NCI-H345 treated with DMSO at 0.1 percent for 48 hours (cell line): ENCODE results near the gene ITIH3.
"Not testable (repeated sequence)": the region's sequence is repeated elsewhere in the genome, so short reads cannot be mapped to it uniquely, and the experiment has no call there.

ENCODE experiments used
- DNase-seq: peaks from one replicate; lab custom pipeline; 2025; ENCODE audit not compliant: unreplicated experiment; lab: John Stamatoyannopoulos, UW

Gene ITIH3

DNA sequence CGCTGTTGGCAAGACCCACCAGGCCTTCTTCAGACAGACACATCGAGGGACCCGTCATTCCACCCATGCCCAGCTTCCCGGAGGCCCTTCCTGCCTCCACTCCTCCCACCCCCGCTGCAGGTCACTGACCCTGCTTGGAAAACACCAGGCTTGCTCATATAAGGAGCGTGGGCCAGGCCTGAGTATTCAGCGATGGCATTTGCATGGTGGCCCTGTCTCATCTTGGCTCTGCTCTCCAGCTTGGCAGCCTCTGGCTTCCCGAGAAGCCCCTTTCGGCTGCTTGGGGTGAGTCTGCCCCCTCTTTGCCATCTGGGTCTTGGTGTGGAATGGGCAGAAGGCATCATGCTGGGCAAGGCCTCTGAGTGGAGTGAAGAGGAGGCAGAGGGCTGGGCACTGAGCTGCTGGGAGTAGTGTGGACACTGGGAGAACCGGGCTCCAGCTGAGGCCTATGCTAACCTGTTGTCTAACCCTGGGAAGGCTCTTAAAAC, at the start of gene ITIH3:
Gene ITIH3, plus strand, starts transcription at position 185 of the 488 bp plus-strand sequence. Its CDS starts 8 bp downstream, at position 193.
- DNase-seq: no peak

DNA sequence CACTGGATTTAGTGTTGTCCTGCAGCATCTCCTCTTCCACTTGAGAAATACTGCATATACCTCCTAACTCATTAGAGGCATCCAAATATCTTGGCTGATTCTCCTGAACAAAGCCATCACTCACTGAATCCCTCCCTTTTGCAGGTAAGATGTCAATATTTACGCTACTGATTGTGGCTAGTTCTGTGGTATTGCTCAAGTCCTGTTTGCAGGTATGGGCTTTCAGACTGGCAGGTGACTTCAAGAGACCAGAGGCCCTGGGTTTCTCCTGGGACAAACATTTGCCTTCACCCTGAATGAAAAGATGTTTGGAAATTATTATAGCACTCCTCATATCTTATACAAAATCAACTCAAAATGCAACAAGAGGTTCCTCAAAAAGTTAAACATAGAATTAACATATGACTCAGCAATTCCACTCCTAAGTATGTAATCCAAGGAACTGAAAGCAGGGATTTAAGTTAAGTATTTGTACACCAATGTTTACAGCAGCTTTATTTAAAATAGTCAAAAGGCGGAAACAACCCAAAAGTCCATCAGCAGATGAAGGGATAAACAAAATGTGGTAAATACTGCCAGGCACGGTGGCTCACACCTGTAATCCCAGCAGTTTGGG, 42.4 kb upstream of the ITIH3 start:
- DNase-seq: no peak

DNA sequence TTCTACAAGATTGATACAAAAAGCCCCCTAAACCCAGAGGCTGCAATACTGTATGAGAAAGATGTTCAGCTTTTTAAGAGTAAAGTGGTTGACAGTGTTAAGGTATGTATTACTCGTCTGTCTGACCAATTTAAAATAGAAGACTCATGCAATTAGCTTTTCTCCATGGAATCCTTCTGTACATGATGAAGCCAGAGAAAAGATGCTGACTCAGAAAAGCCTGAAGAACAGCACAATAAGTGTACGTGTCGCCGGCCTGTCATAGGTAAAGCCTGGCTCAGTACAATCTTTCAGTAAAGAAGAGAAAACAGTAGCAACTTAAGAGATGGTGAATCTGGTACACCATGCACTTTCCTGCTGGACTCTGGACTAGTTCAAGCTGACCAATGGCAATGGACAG, 40.2 kb upstream of the ITIH3 start:
- DNase-seq: no peak

GRCh38 chr3:52756141-52756540, 38.5 kb upstream of the ITIH3 start:
- DNase-seq: no peak

- no peak for DNase-seq
Observed at GRCh38 chr3:52763466-52763865, 31.1 kb upstream of the ITIH3 start.

GRCh38 chr3:52769786-52770455, 24.7 kb upstream of the ITIH3 start:
- no peak for DNase-seq

GRCh38 chr3:52770496-52771333, 23.9 kb upstream of the ITIH3 start, which contains the start of gene NEK4:
NEK4 (minus strand) TSS chr3:52770940; CDS start chr3:52770746, 194 bp downstream.
- DNase-seq: peak; percentile 72

DNA sequence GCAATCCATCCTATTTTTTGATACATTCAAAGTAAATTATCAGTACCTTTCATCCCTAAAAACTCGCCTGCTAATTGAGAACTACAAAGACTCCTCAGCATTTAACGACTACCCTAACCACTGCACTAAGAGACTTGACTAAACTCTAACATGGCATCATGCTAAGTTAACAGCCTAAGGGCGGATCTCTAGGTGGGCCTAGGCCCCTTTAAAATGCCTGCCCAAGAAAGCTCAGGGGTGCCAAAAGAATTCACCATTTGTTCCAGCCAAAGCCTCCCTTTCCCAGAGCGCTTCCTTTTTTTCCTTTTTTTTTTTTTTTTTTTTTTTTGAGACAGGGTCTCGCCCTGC, 23.3 kb upstream of the ITIH3 start:
- DNase-seq: no peak

DNA sequence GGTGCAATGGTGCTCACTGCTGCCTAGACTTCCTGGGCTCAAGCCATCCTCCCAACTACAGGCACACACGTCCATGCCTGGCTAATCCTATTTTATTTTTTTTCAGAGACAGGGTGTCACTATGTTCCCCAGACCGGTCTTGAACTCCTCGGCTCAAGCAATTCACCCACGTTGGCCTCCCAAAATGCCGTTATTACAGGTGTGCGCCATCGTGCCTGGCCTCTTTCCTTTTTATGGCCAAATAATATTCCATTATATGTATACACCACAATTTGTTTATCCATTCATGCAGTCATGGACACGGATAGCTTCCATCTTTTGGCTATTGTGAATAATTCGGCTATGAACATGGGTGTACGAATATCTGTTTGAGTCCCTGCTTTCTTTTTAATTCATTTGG, 22.9 kb upstream of the ITIH3 start:
- DNase-seq: no peak

DNA sequence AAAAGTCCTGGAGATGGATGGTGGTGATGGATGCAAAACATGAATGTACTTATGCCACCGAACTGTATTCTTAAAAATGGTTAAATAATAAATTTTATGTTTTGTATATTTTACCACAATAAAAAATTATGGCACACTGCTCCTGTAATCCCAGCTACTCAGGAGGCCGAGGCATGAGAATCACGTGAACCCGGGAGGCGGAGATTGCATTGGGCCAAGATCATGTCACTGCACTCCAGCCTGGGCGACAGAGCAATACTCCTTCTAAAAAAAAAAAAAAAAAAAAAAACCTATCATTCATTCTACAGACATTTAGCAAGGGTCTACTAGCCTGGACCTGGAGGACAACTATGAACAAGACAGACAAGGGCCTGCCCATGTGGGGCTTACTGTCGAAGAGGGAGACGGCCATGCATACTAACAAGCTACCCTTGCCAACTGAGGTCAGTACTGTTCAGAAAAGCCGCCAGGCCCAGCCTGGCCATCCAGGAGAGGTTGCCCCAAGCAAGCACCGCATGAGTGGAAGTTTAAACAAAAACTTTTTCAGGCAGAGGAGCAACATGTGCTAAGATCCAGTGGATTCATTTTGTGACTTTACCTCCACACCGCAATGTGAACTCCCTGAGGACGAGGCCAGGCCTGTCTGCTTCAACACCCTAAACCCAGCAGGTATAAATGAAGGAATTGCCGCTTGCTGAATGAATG, 21.1 kb upstream of the ITIH3 start:
- DNase-seq: no peak

GRCh38 chr3:52774066-52774713, 20.4 kb upstream of the ITIH3 start:
- DNase-seq: no peak

GRCh38 chr3:52774901-52775864, 19.4 kb upstream of the ITIH3 start:
- DNase-seq: peak; percentile 32

DNA sequence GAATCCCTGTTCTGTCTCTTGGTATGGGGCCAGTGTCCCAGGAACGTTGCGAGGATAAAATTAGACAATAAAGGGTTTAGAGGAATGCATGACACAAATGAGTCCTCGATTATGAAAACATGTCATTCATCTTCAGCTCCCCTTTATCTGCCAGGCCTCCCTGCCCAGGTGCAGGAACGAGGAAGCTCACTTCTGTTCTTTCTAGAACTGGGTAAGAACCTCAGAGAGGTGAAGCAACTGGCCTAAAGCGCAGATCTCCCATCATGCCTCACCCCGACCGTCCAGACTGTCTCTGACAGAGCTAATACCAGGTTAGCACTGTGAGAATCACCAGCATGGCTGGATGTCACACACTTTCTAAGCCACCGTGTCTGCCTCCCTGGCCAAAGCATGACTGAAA, 18.7 kb upstream of the ITIH3 start:
- no peak for DNase-seq

DNA sequence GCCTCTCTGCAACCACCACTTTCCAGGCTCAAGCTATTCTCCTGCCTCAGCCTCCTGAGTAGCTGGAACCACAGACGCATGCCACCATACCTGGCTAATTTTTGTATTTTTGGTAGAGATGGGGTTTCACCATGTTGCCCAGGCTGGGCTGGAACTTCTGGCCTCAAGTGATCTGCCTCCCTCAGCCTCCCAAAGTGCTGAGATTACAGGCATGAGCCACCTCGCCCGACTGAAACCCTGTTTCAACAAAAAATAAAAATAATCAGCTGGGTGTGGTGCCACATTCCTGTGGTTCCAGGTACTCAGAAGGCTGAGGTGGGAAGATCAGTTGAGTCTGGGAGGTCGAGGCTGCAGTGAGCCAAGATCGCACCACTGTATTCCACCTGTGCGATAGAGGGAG, 18.1 kb upstream of the ITIH3 start:
- DNase-seq: not testable (repeated sequence)

- no peak for DNase-seq
Observed at GRCh38 chr3:52777127-52777958, 17.3 kb upstream of the ITIH3 start, which contains the start of gene ITIH1. ITIH1 (plus strand) TSS chr3:52777599; CDS start chr3:52777616, 17 bp downstream.

GRCh38 chr3:52777959-52778805, 16.4 kb upstream of the ITIH3 start:
- DNase-seq: no peak

GRCh38 chr3:52779011-52779836, 15.4 kb upstream of the ITIH3 start:
- no peak for DNase-seq
